Stimulated activated CD4-positive, alpha-beta T cell treated with anti-CD3 and anti-CD28 coated beads, Interleukin-1b, Interleukin-23, amount 100 ng/mL, for 4 hours (primary cell): ENCODE results near the gene PSMD7.
A peak's percentile ranks its signal among the peaks of the same experiment; 100 is the strongest.
"Not testable (repeated sequence)": the region's sequence is repeated elsewhere in the genome, so short reads cannot be mapped to it uniquely, and the experiment has no call there.

Experiments
- DNase-seq, 2 donors: peaks; one replicate each; pipeline ENCODE4 v3.0.0-alpha.2; 2020; ENCODE audit warnings: low read depth in 2 of 2

PSMD7 gene

DNA sequence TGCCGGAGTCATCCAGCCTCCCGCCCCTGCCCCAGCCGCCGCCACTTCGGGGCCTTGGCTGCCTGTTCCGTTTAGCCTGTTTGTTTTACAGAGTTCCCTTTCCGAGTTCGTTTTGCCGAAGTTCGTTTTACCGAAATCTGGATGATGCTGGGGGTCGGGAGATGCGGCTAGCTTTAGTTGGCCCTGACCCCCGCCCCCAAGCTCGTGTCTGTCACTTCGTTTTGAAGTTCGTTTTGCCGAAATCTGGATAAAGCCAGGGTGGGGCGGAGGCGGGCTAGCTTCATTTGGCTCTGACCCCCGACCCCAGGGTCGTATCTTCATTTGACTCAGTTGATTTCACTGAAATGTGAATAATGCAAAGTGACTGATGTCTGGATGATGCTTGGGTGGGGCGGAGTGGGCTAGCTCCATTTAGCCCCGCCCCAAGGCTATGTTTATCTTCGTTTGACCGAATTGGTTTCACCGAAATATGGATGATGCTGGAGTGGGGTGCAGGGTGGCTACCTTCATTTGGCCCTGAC, 591 bp downstream of the PSMD7 start:
- peak in 1 of 2 donors; percentile 25 for DNase-seq

DNA sequence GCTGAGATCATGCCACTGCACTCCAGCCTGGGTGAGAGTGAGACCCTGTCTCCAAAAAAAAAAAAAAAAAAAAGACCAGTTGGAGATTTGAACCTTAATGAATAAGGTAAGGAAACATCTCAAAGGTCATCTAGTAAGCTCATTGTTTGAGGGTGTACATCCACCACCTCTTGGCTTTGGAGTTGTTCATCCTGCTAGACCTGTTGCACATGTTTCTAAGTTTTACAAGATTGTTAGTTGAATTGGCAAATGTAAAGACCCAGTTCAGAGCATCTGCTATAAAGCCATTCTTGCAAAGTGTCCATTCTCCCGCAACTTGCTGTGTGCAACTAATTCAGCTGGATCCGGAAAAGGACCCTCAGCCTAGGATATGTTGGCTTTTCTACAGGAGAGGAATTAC, 1.5 kb downstream of the PSMD7 start:
- no peak for DNase-seq

DNA sequence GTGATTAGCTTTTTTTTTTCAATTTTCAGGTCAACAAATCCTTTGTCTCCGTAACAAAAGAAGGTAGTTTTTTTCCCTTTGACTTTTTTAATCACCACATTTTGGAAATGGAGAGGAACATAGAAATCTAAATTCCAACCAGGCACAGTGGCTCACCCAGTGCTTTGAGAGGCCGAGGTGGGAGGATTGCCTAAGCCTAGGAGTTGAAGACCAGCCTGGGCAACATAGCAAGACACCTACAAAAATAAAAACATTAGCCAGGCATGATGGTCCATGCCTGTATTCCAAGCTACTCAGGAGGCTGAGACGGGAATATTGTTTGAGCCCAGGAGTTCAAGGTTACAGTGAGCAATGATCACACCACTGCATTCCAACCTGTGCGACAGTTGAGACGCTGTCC, 5.7 kb downstream of the PSMD7 start:
- DNase-seq = no peak

DNA sequence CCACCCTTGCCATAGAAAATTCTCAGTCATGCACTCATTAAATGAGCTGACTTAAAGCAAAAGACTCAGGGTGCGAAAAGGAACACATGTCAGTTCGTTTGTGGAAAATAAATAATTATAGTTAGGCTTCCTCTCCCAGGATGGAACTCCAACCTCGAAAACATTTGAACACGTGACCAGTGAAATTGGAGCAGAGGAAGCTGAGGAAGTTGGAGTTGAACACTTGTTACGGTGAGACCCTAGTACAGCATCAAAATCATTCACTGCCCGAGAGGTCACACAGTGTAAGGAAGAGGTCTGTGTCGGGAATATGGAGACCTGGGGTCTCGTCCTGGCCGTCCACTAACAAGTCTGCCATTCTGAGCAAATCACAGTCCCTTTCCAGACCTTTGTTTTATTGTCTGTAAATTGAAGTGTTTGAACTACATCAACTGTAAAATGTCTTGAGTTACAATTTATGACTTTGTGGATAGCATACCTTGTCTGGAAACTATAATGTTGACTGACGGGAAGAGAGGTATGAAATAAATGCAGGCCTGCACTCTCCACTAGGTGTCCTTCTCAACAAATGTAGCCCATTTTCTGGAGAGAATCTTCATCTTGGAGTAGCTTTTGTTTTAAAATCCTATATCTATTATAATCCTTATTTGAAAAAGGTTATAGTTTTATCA, 7.7 kb downstream of the PSMD7 start:
- no peak for DNase-seq

DNA sequence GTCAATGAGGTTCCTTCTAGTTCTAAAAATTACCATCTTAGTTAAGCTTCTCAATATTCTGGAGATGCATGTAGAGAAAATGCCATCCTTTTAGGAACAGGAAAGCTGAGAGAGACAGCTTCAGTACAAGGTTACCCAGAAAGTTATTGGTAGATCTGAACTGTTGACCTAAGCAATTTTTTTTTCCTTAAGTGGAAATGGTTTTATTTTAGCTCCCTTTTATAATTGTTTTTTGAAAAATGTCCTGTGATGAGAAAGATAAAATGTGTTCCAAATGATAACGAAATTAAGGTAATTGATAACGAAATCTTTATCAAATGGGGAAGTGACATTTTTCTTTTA, 8.2 kb downstream of the PSMD7 start:
- no peak for DNase-seq

DNA sequence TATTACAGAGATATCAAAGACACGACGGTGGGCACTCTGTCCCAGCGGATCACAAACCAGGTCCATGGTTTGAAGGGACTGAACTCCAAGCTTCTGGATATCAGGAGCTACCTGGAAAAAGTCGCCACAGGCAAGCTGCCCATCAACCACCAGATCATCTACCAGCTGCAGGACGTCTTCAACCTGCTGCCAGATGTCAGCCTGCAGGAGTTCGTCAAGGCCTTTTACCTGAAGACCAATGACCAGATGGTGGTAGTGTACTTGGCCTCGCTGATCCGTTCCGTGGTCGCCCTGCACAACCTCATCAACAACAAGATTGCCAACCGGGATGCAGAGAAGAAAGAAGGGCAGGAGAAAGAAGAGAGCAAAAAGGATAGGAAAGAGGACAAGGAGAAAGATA, 8.7 kb downstream of the PSMD7 start:
- no peak for DNase-seq

DNA sequence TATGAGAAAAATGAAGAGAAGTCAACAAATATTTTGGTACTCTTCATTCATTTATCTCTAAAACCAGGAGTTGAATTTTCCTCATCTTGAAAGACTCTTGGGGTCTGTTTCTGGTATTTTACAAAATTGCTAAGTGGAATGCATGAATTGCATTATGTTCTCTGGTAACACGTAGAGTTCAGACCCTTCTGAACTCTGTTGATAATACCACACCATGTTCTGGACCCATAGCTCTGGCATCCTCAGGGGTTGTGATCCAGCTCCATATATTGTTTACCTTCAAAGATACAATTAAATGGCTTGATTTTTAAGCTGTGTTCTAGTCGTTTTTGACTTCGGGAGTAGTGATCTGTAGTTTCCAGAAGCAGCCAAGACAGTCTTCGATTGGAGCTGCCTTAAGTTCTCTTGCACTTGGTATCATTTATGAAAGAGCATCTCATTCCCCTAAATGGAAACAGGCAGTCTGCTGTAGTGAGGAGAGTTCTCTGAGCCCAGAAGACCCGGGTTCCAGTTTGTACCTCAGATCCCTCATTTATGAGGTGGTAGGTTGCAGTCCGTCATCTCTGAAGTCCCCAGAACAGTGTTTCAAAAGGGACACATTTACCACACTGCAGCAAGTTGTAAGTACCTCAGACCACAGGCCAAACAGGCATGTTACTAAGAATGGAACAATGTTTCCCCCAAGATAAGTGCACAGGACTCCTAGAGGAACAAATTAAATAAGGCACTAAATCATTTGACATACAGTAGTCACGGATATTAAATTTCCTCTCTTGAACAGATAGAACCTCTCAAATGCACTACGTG, 9.6 kb downstream of the PSMD7 start:
- DNase-seq = no peak

DNA sequence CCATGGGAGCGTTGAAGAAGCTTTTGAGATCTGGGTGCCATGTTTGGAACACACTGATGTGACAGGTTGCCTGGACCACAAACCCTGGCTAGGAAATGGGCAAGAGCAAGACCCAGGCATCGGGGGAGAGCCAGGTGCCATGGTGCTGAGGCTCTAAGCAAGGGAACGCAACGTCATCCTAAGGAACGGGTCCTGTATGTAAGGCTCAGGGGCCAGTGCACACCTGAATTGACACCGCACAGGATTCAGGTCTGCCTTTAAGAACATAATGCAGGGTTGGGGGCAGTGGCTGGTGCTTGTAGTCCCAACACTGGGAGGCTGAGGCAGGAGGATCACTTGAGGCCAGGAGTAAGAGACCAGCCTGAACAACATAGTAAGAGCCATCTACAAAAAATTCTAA, 10.8 kb downstream of the PSMD7 start:
- DNase-seq = no peak

DNA sequence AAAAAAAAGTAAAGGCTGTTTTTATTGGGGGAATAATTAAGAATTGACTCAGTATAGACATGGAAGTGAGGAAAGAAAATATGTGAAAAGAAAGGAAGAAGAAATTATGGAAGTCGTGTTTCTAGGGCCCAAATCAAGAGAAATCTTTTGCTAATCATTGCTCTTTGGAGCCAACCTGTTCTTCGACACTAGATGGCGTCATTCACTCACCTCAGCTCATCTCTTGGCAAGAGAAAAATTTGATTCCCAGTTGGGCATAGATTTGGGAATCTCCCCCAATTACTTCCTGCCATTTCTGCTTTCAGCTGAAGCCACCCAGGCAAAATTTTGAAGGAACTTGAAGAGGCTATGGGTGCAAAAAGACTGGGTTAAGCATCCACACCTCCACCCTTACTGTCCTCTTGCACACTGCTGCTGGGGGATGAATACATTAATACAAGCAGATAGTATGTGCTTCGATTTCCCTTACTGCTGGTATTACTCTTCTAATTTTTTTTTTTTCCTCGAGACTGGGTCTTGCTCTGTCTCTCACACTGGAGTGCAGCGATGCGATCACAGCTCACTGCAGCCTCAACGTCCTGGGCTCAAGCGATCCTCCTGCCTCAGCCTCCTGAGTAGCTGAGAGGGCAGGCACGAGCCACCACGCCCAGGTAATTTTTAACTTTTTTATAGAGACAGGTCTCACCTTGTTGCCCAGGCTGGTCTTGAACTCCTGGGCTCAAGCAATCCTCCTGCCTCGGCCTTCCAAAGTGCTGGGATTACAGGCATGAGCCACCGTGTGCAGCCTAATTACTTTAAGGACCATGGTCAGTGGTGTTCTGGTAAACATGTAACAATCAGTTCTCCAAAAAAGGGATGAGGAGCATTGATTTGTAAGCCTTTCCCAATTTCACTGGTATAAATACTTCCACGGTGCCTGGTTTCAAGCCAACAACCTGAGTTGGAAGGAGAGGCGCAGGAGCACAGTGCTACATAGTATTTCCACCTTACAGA, 13.5 kb downstream of the PSMD7 start:
- no peak for DNase-seq

DNA sequence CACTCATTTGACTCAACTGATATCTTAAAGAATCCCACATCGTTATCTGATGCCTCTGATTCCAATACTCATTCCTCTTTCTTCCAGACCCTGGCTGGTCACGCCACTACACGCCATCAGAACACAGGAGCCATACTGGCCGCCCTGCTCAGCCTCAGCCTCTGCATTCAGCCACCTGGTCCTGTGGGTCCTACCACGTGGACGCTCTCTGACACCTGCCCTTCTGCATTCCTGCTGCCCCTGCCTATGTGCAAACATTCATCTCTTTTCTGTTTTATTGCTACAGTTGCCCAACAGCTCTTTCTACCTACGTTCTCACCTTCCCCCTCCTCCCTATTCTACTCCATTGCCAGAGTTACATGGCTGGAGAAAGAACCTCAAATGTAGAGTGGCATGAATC, 18.4 kb downstream of the PSMD7 start:
- DNase-seq = no peak

DNA sequence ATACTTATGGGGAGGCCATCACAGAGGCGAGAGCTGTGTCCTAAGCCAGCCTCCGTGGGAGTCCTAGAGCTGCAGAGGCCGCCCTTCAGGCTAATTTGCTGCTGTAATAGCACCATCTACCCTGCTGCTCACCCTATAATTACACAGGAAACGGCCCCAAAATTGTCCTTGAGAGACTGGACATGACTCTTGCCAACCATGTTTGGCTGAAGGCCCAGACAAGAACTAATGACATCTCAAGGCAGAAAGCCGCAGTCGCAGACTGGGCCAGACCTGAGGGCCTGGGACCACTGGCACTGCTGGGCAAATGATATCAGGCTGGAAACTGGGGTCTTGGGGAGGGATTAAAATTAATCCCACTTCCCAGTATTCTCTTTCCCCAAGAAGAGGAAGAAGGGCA, 24.1 kb downstream of the PSMD7 start:
- no peak for DNase-seq

DNA sequence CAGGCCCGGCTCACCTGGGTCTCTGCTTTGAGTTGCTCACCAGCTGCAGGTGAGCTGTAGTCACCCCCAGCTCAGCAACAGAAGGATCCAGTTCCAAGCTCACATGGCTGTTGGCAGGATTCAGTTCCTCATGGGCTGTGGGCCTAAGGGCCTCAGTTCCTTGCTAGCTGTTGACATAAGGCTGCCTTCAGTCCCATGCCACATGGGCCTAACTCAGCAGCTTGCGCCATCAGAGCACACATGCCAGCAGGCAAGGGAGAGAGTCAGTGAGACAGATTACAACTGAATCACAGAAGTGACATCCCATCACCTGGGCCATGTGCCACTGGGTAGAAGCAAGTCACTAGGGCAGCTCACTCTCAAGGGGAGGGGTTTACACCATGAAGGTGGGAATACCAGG, 24.7 kb downstream of the PSMD7 start:
- DNase-seq = no peak

DNA sequence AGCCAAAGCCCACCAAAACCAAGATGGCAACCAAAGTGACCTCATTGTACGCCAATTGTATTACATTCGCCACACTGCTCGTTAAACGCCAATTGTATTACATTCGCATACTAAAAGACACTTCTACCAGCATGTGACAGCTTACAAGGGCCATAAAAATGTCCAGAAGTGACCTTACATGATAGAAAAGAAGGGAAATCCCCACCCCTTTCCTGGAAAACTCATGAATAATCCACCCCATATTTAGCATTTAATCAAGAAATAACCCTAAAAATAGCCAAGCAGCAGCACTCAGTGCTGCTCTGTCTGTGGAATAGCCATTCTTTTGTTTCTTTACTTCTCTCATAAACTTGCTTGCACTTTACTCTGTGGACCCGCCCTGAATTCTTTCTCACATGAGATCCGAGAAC, 25.7 kb downstream of the PSMD7 start:
- DNase-seq = no peak

DNA sequence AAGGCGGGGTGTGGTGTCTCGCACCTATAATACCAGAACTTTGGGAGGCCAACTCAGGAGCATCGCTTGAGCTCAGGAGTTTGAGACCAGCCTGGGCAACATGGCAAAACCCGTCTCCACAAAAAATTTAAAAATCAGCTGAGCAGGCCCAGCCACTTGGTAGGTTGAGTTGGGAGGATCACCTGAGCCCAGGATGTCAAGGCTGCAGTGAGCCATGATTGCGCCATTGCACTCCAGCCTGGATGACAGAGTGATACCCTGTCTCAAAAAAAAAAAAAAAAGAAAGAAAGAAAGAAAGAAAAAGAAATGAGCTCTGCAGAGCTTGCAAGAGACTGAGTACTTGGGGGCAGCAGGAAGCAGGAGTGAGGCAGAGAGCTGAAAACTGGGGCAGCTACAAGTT, 28.2 kb downstream of the PSMD7 start:
- DNase-seq = not testable (repeated sequence)

DNA sequence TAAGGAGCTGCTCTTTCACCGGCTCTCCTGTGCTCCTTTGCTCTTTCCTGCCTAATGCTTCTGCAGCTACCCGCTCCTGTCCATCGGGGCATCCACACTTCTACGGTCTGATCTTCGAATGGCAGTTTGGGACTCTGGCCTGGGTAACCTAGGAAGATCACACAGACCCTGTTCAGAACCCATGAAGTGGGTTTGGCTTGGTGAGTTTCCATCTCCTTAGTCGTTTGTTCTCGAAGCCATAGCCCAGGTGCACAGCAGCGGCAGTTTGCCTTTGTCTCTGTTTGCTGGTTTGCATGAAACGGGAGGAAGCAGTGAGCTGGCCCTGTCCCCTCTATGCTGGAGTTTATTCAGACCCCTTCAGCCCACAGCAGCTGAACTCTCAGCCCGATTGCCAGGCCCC, 29.0 kb downstream of the PSMD7 start:
- DNase-seq = no peak

DNA sequence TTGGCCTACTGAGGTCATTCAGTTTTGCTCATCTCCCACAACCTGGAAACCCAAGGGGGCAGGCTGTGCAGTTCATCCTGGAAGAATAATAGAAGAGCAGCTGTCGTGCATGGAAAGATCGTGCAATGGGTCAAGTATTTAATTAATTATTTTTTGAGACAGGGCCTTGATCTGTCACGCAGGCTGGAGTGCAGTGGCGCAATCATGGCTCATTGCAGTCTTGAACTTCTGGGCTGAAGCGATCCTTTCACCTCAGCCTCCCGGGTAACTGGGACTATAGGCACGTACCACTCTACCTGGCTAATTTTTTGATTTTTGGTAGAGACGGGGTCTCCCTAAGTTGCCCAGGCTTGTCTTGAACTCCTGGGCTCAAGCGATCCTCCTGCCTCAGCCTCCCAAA, 31.7 kb downstream of the PSMD7 start:
- not testable (repeated sequence) for DNase-seq

DNA sequence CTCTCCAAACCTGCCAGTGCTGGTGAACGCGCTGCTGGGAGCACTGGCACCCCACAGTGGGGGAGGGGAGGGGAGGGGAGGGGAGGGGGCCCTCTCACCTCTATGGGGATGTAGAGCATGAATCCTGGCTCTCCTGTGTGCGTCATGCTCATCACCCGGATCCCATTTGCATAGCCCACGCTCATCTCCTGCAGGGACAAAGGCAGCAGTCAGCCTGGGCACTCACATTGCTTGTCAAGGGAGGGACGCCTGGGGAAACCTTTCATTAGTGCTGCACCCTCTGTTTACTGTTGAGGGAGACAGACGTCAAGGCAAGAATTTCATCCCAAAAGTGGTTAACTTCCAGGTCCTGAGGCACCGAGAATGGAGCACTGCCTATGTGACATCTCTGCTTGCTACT, 35.9 kb downstream of the PSMD7 start:
- not testable (repeated sequence) for DNase-seq

DNA sequence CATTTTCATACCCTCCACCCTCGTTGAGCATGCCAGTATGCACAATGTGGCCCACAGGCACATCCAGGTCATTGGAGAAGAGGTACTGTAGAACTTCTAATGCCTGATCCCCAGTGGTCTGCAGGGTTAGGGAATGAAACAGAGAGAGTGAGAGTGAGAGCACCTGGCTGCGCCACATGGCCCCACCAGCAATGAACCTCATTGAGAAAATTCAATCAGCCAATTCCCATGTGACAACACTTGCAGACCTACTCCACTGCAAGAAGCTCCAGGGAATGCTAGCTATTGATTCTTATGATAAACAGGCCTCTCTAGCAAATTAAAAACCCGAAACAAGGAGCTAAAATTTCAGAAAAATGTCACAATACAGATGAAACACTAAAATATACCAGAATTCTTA, 40.9 kb downstream of the PSMD7 start:
- DNase-seq = not testable (repeated sequence)

DNA sequence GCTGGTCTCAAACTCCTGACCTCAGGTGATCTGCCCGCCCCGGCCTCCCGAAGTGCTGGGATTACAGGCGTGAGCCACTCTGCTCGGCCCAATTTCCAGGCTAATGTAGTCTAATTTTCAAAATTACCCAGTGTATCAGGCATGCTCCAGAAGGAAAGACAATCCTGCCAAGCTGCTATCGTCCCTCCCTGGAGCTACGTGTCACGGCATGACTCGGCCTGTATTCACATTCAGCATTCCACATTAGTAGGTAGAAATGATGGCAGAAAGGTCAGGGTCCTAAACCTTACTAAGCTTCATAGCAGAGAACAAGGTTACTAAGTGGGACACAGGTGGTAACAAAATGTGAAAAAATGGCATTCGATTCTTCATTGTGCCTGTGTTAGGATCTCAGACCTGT, 42.6 kb downstream of the PSMD7 start:
- not testable (repeated sequence) for DNase-seq

DNA sequence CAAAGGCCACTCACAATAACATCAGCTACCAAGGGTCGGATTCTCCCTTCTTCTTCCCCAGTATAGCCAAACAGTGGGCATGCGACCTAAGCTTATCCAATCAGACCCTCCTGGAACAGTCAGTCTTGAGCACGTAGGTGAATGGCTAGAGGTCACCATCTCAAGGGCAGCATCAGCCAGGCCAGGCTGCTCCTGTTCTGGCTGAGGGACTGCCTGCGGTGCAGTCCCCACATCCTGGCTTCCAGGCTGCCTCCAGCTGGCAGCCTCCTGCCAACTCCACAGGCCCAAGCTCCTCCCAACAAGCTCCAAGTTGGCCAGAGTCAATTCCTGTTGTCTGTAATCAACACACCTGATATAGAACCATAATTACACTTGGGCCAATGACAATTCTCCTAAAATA, 56.4 kb downstream of the PSMD7 start:
- not testable (repeated sequence) for DNase-seq
